Head of caudate nucleus (tissue), 42 donors: ENCODE measurements around the gene COPZ1.
A peak's percentile ranks its signal among the peaks of the same experiment; 100 is the strongest.
"Not testable (repeated sequence)": the region's sequence is repeated elsewhere in the genome, so short reads cannot be mapped to it uniquely, and the experiment has no call there.

Experiments used
- DNase-seq, 42 donors: peaks; one replicate each; pipeline versions ENCODE4 v3.0.0 to v3.0.0-alpha.2; 2020 to 2021; ENCODE audit warnings: mixed read lengths in 7 of 42
- intact Hi-C: fragments of 100-400 bp; cut with DNase I; formaldehyde crosslinking; loops from one replicate; pipeline ENCODE4 v1.15.0; 2022

Gene COPZ1, protein sequence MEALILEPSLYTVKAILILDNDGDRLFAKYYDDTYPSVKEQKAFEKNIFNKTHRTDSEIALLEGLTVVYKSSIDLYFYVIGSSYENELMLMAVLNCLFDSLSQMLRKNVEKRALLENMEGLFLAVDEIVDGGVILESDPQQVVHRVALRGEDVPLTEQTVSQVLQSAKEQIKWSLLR

DNA sequence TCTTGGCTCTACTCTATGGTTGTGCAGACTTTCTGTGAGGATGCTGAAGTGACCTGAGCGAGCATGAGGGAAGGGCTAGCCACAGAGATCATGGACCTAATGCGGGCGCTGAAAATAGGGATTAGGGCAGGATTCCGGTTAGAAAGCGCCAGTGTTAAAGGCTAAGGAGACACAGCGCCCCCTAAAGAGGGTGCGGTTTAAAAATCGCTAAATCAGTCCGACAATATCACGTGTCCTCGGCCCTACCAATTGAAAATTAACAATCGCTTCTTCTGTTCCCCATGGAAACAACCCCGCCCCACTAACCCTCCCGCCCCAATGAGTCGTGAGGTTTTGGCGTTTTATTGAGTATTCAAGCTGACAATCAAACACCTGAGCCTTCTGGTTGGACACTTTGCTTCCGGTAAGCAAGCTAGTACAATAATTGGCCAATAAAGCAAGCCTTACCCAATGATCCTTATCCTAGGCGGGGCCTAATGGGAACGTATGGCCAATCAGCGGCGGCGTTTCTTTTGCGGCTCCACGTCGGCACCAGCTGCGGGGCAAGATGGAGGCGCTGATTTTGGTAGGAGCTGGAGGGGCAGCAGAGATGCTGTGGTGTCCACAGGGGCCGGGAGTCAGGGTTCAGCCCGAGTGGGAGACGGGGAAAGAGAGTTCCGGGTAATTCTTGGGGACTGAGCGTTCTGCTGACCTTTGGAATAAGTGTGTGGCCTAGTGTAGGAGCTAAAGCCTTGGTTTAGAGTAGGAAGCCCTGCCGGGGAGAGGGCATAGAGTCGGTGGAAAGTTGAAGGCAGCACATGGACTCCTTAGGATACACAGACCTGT is at the start of gene COPZ1:
Gene COPZ1, plus strand, starts transcription at position 515 of the 825 bp plus-strand sequence. Its CDS starts 33 bp downstream, at position 548.
- intact Hi-C loops = loop anchor here (2.0 to 5.0 kb wide), 2 partner anchors 34 to 43 kb away; partner anchors contain the start of genes CBX5 and HNRNPA1

DNA sequence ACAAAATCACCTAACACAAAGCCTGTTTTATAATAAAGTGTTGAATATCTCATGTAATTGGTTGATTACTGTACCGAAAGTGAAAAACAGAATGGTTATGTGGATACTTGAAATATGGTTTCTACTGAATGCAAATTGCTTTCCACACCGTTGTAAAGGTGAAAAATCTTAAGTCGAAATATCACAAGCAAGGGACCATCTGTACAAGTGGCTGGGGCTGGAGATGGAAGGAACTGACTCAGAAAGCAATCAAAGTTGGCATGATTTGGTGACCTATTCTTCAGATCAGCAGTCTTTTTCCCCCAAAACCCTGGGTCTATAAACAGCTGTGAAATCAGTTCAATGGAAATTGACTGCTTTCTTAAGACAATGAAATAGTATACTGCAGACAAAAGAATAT is 48.6 kb upstream of the COPZ1 start:
- no peak for DNase-seq
- intact Hi-C loops = no loop called here

More for the DNA sequence above, at the start of gene COPZ1:
- DNase-seq = peak; percentile 91 to 99 (median 96)

DNA sequence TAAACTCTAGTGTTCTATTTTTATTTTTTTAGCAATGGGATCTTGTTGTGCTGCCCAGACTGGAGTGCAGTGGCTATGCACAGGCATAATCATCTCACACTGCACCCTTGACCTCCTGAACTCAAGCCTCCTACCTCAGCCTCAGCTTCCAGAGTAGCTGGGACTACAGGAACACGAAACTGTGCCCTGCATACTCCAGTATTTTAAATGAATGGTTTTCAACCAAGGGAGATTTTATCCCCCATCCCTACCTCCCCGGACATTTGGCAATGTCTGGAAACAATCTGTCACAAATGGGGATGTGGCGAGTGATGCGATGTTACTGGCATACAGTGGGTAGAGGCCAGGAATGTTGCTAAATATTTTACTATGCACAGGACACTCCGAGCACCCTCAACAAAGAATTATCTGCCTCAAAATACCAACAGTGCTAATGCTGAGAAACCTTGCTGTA is 47.1 kb upstream of the COPZ1 start:
- no peak for DNase-seq
- intact Hi-C loops = no loop called here

- no peak for DNase-seq
- intact Hi-C loops = no loop called here
These were observed 45.7 kb upstream of the COPZ1 start for GRCh38 chr12:54279227-54279631.

GRCh38 chr12:54279632-54280467 is 45.1 kb upstream of the COPZ1 start, which contains the start of gene CBX5:
Gene CBX5, minus strand, starts transcription at chr12:54280122. Its CDS starts 22,472 bp downstream, at chr12:54257650.
- peak; percentile 93 to 100 (median 98) for DNase-seq
- intact Hi-C loops = loop anchor here (1.0 to 5.0 kb wide), 2 partner anchors 47 to 79 kb away; partner anchors contain the start of gene COPZ1

DNA sequence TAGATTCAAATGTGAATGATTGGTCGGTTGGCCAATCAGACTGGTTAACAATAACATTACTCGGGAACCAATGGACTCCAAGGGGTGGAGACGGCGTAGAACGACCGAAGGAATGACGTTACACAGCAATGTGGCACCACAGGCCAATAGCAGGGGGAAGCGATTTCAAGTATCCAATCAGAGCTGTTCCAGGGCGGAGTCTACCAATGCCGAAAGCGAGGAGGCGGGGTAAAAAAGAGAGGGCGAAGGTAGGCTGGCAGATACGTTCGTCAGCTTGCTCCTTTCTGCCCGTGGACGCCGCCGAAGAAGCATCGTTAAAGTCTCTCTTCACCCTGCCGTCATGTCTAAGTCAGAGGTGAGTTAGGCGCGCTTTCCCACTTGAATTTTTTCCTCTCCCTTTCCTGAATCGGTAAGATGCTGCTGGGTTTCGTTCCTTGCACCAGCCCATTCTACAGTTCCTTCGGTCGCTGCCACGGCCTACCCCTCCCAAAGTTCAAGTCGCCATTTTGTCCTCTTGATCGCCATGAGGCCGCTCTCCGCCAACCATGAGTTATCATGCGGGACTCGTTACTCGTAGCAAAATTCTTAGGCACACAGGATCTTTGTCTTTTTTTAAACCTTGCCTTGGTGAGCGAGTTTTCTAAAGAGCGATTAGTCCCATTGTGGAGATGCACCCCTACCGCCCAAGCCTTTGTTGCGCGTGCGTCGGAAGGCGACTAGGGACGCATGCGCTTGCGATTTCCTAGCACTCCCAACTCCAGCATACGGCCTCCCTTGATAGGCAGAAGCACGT is 44.3 kb upstream of the COPZ1 start, which contains the start of gene HNRNPA1:
Gene HNRNPA1, plus strand, starts transcription at position 259 of the 793 bp plus-strand sequence. Its CDS starts 82 bp downstream, at position 341.
- intact Hi-C loops = loop anchor here (1.0 to 5.0 kb wide), 2 partner anchors 47 to 79 kb away; partner anchors contain the start of gene COPZ1
- peak; percentile 90 to 99 (median 98) for DNase-seq

DNA sequence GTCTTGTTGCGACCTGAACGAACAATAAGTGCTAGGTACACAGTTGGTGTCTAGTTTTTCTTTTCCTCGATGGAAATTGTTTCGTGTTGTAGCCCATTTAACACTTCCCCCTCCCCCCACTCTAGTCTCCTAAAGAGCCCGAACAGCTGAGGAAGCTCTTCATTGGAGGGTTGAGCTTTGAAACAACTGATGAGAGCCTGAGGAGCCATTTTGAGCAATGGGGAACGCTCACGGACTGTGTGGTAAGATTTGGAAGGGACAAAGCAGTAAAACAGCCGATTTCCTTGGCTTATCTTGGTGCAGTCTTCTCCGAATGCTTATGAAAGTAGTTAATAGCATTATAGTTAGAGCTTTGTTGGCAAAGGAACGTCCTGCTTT is 43.7 kb upstream of the COPZ1 start:
- intact Hi-C loops = loop anchor here (5.0 kb wide), 1 partner anchor 46 kb away; the partner anchor contains the start of gene COPZ1

GRCh38 chr12:54281694-54282093 is 43.2 kb upstream of the COPZ1 start:
- intact Hi-C loops = loop anchor here (5.0 kb wide), 1 partner anchor 46 kb away; the partner anchor contains the start of gene COPZ1

More for the DNA sequence above, 43.7 kb upstream of the COPZ1 start:
- not testable (repeated sequence) for DNase-seq

GRCh38 chr12:54282949-54283593 is 41.9 kb upstream of the COPZ1 start:
- no peak for DNase-seq
- intact Hi-C loops = loop anchor here (5.0 kb wide), 1 partner anchor 44 kb away; the partner anchor contains the start of gene COPZ1

More at GRCh38 chr12:54281694-54282093, 43.2 kb upstream of the COPZ1 start:
- not testable (repeated sequence) for DNase-seq

DNA sequence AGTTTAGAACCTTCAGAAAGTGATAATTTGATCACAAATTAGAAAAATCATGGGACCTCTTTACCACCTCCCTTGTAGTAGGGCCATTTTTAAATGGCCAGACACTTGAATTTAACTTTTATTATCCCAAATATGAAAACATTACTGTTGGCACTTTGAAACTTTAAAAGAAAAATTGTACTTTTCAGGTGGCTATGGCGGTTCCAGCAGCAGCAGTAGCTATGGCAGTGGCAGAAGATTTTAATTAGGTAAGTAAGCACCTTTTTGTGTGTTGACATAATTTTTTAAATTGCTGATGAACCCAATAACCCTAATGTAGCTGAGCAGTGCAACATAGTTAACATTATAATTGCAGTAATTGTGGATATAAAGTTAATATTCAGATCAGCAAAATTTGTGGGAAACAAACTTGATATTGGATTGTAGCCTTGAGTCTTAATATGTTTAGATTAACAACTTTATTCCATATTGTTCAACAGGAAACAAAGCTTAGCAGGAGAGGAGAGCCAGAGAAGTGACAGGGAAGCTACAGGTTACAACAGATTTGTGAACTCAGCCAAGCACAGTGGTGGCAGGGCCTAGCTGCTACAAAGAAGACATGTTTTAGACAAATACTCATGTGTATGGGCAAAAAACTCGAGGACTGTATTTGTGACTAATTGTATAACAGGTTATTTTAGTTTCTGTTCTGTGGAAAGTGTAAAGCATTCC is 40.7 kb upstream of the COPZ1 start:
- not testable (repeated sequence) for DNase-seq
- intact Hi-C loops = loop anchor here (5.0 kb wide), 1 partner anchor 43 kb away; the partner anchor contains the start of gene COPZ1

GRCh38 chr12:54285150-54286041 is 39.5 kb upstream of the COPZ1 start:
- intact Hi-C loops = no loop called here
- DNase-seq = no peak

- peak in 1 of 42 donors; percentile 21 for DNase-seq
- intact Hi-C loops = no loop called here
These were observed 38.6 kb upstream of the COPZ1 start for GRCh38 chr12:54286042-54287030.

DNA sequence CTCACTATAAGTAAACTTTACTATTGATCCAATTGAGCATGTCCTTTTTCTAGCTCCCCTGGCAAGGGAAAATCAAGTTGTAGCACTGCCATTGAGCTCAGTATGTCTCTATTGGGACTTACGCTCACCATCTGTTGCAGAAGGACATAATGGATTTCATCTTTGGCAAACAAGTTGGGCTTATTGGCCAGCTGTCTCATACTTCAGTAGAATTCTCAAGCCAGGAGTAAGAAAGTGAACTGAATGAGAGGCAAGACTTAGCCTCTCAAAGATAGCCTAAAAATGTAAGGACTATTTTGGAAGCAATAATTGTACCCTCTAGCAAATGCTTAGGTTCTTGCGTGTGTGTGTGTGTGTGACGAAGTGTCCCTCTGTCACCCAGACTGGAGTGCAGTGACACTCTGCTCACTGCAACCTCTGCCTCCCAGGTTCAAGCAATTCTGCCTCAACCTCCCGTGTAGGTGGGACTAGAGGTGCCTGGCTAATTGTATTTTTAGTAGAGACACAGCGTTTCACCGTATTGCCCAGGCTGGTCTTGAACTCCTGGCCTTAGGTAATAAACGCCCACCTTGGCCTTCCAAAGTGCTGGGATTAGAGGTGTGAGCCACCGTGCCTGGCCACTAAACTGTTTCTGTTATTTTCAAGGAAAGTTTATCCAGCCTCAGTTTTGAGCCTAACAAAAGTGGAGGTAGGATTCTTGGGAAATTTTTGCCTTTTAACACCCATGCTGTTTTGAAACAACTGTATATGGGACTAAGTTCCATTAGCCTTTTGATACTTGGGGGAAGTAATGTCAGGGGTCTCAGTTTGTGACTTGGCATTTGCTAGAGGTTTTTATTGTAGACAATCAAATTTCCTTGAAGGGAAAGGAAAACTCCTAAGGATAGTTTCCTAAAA is 37.4 kb upstream of the COPZ1 start:
- intact Hi-C loops = no loop called here
- DNase-seq = peak in 1 of 42 donors; percentile 12
